HepG2 (cell line): ENCODE measurements around the gene MARS1. TPM values are rescaled to one million over a fixed set of nuclear protein-coding genes. Genes with fewer than 3 reads are reported as not detected.

ENCODE experiments used
- AHDC1 ChIP-seq: sonication (generic); formaldehyde crosslinking; IDR thresholded peaks from 2 replicates; pipeline ENCODE4 v1.5.1; 2020; ENCODE audit warnings: mild to moderate bottlenecking, missing genetic modification reagents, borderline replicate concordance
- ARID4A ChIP-seq: sonication (generic); formaldehyde crosslinking; IDR thresholded peaks from 2 replicates; pipeline ENCODE4 v1.5.0; 2020; ENCODE audit warnings: mild to moderate bottlenecking, missing genetic modification reagents, borderline replicate concordance
- BHLHE40 ChIP-seq: IDR thresholded peaks from 2 replicates; pipeline ENCODE4 v1.6.1; 2011; ENCODE audit warnings: low read length, improper control_type of control experiment
- FLYWCH1 ChIP-seq: sonication (generic); formaldehyde crosslinking; IDR thresholded peaks from 2 replicates; pipeline ENCODE4 v1.8.1; 2023; ENCODE audit warnings: mild to moderate bottlenecking, missing genetic modification reagents
- HNRNPK ChIP-seq: fragments of 200-400 bp; formaldehyde crosslinking; IDR thresholded peaks from 2 replicates; pipeline ENCODE4 v1.6.1; 2018; ENCODE audit warnings: low read length, low read depth, moderate library complexity, mild to moderate bottlenecking; ENCODE audit not compliant: poor library complexity, severe bottlenecking
- HOXA9 ChIP-seq: sonication (generic); formaldehyde crosslinking; IDR thresholded peaks from 2 replicates; pipeline ENCODE4 v1.8.1; 2022; ENCODE audit warnings: missing genetic modification reagents, mild to moderate bottlenecking, moderate library complexity, borderline replicate concordance
- MXD1 ChIP-seq: sonication (generic); formaldehyde crosslinking; IDR thresholded peaks from 2 replicates; pipeline ENCODE4 v1.4.0; 2020; ENCODE audit warnings: mild to moderate bottlenecking, missing genetic modification reagents
- MXD4 ChIP-seq: IDR thresholded peaks from 2 replicates; pipeline ENCODE4 v1.6.1; 2016; ENCODE audit warnings: mild to moderate bottlenecking, missing biosample characterization, missing genetic modification reagents
- STAG1 ChIP-seq: sonication (generic); formaldehyde crosslinking; IDR thresholded peaks from 2 replicates; pipeline ENCODE4 v1.4.0; 2020; ENCODE audit warnings: missing genetic modification reagents
- ZNF138 ChIP-seq: sonication (generic); formaldehyde crosslinking; IDR thresholded peaks from 2 replicates; pipeline ENCODE4 v1.5.0; 2020; ENCODE audit warnings: mild to moderate bottlenecking, low read depth, missing genetic modification reagents
- ZNF263 ChIP-seq: sonication (generic); formaldehyde crosslinking; IDR thresholded peaks from 2 replicates; pipeline ENCODE4 v1.4.0; 2020; ENCODE audit warnings: missing genetic modification reagents
- ZNF564 ChIP-seq: sonication (generic); formaldehyde crosslinking; IDR thresholded peaks from 2 replicates; pipeline ENCODE4 v1.8.1; 2023; ENCODE audit warnings: mild to moderate bottlenecking, missing genetic modification reagents
- ZNF687 ChIP-seq: sonication (generic); formaldehyde crosslinking; IDR thresholded peaks from 2 replicates; pipeline ENCODE4 v1.5.1; 2020; ENCODE audit warnings: mild to moderate bottlenecking, missing genetic modification reagents, moderate library complexity
- polyA plus RNA-seq, 8 experiments: library from polyadenylated mRNA; depleted of rRNA in 3 of 8; stranded (reverse) in 7 of 8; unstranded in 1 of 8; fragments of >200 nt; fragmentation: Illumina TruSeq in 4 of 8; extraction: Trizol in 4 of 8; gene quantifications; 2 replicates each; pipeline versions ENCODE4 v1.2.1 to v1.2.3, GENCODE V29; 2011 to 2016; ENCODE audit warnings: low read depth in 4 of 8, missing spikeins in 1 of 8, mixed read lengths in 1 of 8; ENCODE audit not compliant: insufficient read depth in 1 of 8
- total RNA-seq, 5 experiments: library from RNA; depleted of rRNA; stranded (reverse); fragments of >200 nt; fragmentation: Illumina TruSeq; extraction: Trizol; gene quantifications; 2 replicates each; pipeline ENCODE4 v1.2.3, GENCODE V29; 2016; ENCODE audit warnings: low read depth in 1 of 5

Gene MARS1
- total and polyA plus RNA-seq, 2 of the 13 experiments (the other 11 are each of a cell fraction or from before 2014, with no cell fraction given) = 115 to 181 TPM

GRCh38 chr12:57475271-57476161 lies 12.4 kb upstream of the MARS1 start (continued):
- TF ChIP-seq AHDC1 (no peak), HNRNPK (peak; percentile 43), MXD1 (0 out of 2 replicates have a peak, but pooled peaks have one; percentile 23), ARID4A (peak; percentile 41), ZNF263 (CRISPR knock-in tag) (peak; percentile 74), HOXA9 (CRISPR knock-in tag) (peak; percentile 52; the same call in 1 of the 2 replicates), ZNF687 (CRISPR knock-in tag) (peak; percentile 73), ZNF138 (CRISPR knock-in tag) (no peak), STAG1 (CRISPR knock-in tag) (peak; percentile 11; the same call in 1 of the 2 replicates), FLYWCH1 (CRISPR knock-in tag) (no peak), ZNF564 (CRISPR knock-in tag) (no peak), BHLHE40 (peak; percentile 62; the same call in 1 of the 2 replicates), MXD4 (CRISPR knock-in tag) (0 out of 2 replicates have a peak, but pooled peaks have one; percentile 28)
